A172 (cell line): ENCODE measurements around the gene TNFRSF1B. TPM values are rescaled to one million over a fixed set of nuclear protein-coding genes. Genes with fewer than 3 reads are reported as not detected.

Experiments
- DNase-seq: peaks from one replicate; pipeline ENCODE4 v3.0.0-alpha.2; 2015; ENCODE audit warnings: low spot score
- total RNA-seq: library from RNA; depleted of rRNA; stranded (reverse); fragments of >200 nt; shearing (Covaris generic); gene quantifications from 2 replicates; pipeline ENCODE4 v1.2.3, GENCODE V29; 2014

TNFRSF1B gene
- total RNA-seq, 1 experiment from 2014 or later, result not detected

- no peak for DNase-seq
These were observed 8.4 kb downstream of the TNFRSF1B start for GRCh38 chr1:12174924-12175810.

DNA sequence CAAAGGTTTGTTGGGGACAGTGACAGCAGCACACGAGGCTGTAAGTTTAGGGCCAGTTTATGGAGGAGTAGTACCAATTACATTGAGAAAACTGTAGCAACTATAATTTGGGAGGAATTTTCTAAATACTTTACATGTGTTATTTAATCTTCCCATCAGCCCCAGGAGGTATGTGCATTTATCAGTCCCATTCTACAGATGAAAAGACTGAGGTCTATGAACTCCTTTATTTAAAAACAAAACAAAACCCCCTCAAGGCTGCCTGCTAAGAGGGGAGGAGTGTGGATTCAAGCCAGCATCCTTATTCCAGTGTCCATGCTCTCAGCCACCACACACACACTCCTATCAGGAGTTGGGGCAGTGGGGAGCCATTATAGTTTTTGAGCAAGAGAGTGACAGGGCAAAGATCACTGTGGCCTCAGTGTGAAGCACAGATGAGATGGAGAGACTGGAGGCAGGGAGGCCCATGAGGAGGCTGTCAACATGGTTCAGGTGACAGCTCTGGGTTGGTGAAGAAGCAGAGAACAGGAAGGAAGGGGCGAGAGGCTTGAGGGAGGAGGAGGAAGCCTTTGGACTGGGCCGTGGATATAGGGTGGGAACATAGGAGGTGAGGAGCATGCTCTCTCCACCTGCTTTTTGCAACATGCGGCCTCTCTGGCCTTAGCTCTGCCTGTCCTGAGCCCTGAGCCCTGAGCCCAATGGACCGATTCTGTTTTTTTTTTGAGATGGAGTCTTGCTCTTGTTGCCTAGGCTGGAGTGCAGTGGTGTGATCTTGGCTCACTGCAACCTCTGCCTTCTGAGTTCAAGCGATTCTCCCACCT lies 9.7 kb downstream of the TNFRSF1B start:
- no peak for DNase-seq

GRCh38 chr1:12177156-12177998 lies 10.6 kb downstream of the TNFRSF1B start:
- DNase-seq, result no peak

DNA sequence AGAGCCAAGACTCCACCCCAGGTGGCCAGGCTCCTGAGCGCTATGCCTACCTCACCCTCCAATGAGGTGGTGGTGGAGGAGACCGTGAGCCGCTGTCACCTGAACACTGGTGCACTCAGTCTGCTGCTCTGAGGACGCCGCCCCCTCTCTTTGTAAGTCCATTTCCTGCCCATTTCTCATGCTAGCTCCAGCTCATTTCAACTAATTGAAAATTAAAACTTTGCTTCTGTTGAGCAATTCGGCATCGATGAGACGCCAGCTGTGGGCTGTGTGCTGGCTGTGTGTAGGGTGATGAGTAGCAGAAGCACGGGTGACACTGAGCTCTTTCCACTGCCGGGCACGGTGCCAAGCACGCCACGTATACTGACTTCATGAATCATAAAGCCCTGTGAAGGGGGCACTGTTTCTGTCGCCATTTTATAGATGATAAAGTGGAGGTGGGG lies 11.2 kb downstream of the TNFRSF1B start:
- DNase-seq, result peak; percentile 27

- no peak for DNase-seq
These were observed 11.7 kb downstream of the TNFRSF1B start for GRCh38 chr1:12178511-12178910.

DNA sequence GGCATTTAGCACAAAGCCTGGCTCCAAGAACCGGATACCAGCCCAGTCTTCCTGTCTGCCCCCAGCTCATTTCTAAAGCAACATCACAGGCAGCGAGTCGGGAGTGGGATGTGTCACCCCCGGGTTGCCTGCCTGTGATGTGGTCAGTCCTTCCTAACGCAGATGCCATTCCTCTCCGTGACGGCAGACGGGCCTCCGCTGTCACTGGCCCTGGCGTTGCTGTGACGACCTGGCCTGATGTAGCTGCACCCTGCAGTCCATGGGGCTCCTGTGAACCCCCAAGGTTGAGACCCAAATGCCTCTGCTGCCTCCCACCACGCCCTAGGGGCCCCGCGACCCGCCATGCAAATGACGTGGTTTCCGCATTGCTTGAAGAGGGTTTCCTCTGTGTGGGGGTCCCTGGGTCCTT lies 12.3 kb downstream of the TNFRSF1B start:
- peak; percentile 58 for DNase-seq

DNA sequence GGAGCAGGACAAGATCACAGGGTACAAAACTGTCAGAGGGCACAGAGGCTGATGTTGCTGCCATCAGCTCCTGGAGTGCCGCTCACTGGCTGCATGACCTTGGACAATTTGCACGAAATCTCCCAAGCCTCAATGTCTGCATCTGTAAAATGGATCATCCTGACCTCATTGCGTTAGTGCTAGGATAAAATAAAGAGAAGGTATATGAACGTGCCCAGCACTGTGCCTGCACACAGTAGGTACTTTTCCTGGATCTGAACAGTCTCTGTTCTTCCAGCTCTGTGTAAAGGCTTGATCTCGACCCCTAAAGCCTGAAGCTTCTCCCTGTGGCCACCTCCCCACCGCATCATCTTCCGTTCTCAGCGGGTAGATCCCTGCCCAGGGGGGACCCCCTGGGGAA lies 12.9 kb downstream of the TNFRSF1B start:
- no peak for DNase-seq

- no peak for DNase-seq
These were observed 13.5 kb downstream of the TNFRSF1B start for GRCh38 chr1:12180315-12180714.

DNA sequence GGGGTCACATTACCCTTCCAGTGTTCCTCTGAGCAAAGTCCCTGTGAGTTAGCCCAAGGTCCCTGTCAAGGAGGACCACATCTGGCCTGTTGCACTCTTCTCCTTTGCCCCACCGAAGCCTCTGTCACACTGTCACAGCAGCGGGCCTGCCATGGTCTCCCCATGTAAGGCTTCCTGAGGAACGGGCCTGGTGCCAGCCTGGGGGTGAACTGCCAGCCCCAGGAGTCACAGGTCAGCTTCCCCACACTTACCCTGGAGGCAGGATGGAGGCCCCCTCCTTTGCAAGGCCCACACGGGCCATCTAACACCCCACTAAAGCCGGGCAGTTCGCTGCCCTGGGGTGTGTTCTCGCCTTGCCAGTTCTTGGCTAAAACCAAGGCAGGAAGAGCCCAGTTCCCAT lies 14.1 kb downstream of the TNFRSF1B start:
- no peak for DNase-seq

GRCh38 chr1:12181568-12181967 lies 14.8 kb downstream of the TNFRSF1B start:
- DNase-seq, result no peak

DNA sequence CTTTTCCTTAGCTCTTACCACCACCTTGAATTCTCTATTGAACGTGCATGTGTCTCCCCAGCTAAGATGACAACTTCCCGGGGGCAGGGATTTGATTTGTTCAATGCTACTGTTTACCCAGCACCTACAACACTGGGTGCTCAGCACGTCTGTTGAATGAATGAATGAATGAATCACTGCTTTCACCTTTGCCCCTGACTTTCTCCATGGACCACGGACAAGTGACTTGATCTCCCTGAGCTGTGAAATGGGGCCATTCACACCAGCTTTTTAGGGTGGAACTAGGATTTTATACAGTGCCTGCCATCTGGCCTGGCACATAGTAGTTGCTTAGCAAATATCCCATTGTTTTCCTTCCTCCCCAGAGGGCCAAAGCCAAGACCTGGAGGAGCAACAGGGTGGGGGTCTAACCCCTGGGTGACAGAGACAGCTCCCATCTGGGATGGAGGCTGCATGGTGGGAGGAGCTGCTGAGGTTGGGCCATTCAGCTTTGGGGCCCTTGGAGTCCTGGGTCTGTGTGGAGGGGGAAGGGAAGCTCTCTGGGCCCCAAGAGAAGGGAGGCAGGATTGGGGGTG lies 15.7 kb downstream of the TNFRSF1B start:
- no peak for DNase-seq

- DNase-seq, result no peak
These were observed 16.5 kb downstream of the TNFRSF1B start for GRCh38 chr1:12183095-12183794.

DNA sequence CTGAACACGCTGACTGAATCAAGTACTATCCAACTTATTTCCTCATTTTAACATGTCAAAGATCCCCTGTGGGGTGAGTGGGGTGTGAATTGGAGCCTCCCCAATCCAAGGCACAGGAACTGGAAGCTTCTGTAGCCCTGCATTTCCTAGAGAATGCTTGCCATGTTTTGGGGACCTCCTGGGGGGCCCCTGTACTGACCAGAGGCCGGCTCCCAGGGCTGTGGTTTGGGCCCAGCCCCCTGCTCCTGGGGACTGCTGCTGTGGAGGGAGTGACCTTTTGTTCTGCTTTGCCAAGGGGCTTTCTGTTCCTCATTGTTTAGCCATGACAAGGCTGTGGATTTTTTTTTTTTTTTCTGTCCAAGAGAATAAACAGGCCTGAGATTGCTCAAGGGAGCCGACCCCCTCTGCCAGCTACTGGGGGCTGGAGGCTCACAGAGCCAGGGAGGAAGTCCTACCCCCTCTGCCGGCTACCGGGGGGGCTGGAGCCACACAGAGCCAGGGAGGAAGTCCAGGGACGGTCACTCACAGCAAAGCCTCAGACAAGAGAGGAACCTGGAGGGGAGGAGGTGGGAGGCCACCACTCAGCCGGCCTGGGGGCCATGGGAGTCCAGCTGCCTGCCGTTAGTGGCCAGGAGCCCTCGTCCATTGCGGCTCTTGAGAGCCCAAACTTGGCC lies 17.4 kb downstream of the TNFRSF1B start:
- DNase-seq, result no peak

DNA sequence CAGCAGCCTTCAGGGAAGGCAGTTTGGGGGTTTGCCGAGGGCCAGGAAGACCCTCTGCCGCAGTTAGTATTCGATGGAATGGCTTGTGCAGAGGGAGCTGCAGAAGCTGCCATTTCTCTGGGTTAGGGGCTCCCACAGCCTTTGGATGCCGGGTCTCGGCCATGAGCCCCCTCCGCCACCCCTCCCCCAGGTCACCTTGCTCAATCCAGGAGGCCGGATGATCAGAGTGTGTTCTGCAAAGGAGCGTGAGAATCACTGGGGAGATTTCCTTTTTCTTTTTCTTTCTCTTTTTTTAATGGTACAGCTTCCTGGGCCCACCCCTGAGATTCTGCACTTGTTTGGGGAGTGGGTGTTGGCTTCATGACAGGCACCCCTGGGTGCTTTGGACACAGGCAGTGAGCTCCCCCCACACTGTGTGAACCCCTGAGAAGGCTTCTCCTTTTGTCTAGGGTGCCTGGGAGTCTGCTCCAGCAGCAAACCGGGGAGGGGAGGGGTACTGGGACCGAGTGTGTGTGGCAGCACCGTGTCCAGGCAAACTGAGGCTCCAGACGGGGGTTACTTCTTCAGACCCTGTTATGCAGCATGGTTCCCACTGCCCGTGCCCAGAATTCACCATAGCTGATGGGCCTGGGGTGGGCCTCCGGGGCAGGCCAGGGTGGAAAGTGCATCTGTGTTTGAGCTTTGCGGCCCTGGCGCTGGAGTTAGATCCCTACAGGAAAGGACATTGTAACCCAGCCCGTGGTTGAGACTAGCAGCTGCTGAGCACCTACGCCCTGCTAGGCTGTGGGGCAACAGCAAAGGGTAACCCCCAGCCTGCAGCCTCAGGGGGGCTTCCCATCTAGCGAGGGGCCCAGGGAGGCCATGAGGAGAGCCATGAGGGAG lies 18.5 kb downstream of the TNFRSF1B start:
- no peak for DNase-seq

DNA sequence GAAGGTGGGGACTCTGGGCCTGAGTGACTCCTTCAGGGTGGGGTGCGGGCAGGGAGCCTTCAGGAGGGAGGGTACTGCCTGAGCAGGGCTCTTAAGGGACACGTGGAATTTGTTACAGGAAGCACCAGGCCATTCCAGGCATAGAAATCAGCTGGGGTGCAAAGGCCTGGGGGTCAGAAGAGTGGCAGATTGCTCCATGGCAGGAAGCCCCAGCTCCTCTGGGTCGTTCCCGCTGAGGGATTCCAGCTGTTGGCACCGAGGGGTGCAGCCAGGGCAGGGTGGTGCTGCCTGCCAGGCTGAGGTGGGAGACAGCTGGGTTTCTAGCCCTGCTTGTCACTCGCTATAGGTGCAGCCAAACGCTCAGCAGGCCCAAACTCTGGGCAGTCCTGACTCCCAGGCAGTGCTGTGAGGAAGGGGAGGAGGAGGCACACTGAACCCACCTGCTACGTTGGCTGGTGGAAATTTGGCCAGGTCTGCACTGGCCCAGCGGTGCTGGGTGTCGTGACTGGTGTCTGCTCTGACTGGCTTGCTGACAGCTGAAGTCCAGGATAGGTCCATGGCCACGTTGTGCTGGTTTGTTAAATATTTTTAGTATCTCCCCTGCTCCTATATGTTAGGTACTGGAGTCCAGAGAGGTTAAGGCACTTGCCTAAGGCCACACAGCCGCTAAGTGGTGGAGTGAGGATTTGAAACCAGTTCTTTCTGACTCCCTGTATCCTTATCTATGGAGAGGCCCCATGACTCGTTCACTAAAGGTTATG lies 19.3 kb downstream of the TNFRSF1B start:
- DNase-seq, result no peak

DNA sequence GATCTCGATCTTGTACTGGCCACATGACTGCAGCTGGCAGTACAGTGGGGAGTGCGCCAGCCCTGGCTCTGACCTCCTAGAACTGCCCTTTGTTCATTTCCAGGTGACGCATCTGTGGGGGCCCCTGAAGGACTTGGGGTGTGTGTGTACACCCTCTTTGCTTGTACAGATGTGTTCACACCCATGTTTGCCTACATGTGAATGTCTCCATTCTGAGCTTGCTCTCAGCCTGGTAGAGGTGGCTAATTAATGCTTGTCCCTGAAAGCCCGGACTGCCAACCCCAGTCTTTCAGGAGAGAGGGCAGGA lies 19.8 kb downstream of the TNFRSF1B start:
- DNase-seq, result no peak

DNA sequence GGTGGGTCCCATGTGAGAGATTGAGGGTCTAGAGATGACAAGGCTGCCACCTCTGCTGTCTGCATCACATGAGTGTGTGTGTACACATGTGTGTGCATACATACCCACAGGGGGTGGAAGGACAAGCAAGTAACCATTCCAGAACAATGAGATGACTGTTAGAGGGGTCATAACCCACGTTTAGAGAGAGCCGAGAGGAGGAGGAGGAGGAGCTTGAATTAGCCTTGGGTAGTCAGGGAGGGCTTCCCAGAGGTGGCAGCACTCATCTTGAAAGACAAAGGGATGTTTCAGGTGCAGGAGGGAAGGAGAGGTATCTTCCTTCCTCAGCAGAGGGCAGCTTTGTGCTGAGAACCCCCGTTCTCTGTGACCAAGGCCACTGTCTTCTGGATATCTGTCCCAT lies 21.3 kb downstream of the TNFRSF1B start:
- DNase-seq, result no peak

DNA sequence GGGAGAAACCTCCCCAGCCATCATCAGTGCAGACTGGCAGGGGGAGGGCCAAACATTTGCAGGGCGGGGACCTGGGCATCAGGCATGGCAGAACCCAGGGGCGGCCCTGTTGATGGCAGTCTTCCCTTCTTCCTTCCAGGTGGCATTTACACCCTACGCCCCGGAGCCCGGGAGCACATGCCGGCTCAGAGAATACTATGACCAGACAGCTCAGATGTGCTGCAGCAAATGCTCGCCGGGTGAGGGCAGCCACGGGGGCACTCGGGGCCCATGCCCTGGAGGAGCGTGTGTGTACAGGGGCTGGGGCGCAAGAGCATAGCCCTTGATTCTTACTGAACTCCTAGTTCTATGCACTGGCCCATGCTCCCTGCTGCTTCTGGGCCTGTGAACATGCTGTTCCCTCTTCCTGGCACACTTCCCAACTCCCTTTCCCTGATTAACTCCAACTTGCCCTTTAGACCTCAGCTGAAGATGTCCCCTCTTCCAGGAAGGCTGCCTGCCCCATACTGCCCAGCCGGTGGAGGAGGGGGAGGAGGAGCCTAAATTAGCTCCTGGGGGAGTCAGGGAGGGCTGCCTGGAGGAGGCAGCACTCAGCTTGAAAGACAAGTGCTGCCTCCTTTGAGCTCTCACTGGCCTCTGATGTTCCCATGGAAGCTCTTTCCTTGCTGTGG lies 22.0 kb downstream of the TNFRSF1B start:
- no peak for DNase-seq
